GM19438 (cell line): ENCODE data around the gene TLCD5.

Experiments used
- ATAC-seq: cut with Tn5 transposase; IDR thresholded peaks from one replicate; pipeline ENCODE4 v1.9.1; 2021; ENCODE audit warnings: low read depth; ENCODE audit not compliant: unreplicated experiment

Gene TLCD5

GRCh38 chr11:120324932-120325810 is at the start of gene TLCD5:
Gene TLCD5 (plus strand): TSS chr11:120325299. CDS start chr11:120327442, 2,143 bp downstream.
- no peak for ATAC-seq

GRCh38 chr11:120279502-120279901 is 45.6 kb upstream of the TLCD5 start:
- no peak for ATAC-seq

- ATAC-seq, result no peak
Observed at GRCh38 chr11:120280600-120281051, 44.5 kb upstream of the TLCD5 start.

- ATAC-seq, result no peak
Observed at GRCh38 chr11:120281143-120281795, 43.8 kb upstream of the TLCD5 start.

- ATAC-seq, result no peak
Observed at GRCh38 chr11:120283124-120283523, 42.0 kb upstream of the TLCD5 start.

- ATAC-seq, result no peak
Observed at GRCh38 chr11:120284272-120284671, 40.8 kb upstream of the TLCD5 start.

GRCh38 chr11:120285256-120285655 is 39.8 kb upstream of the TLCD5 start:
- ATAC-seq, result no peak

- ATAC-seq, result no peak
Observed at GRCh38 chr11:120288021-120288420, 37.1 kb upstream of the TLCD5 start.

GRCh38 chr11:120289426-120289825 is 35.7 kb upstream of the TLCD5 start:
- no peak for ATAC-seq

GRCh38 chr11:120290956-120291355 is 34.1 kb upstream of the TLCD5 start:
- ATAC-seq, result no peak

GRCh38 chr11:120293038-120293800 is 31.9 kb upstream of the TLCD5 start:
- no peak for ATAC-seq

GRCh38 chr11:120294096-120294495 is 31.0 kb upstream of the TLCD5 start:
- no peak for ATAC-seq

- no peak for ATAC-seq
Observed at GRCh38 chr11:120295099-120295498, 30.0 kb upstream of the TLCD5 start.

- ATAC-seq, result no peak
Observed at GRCh38 chr11:120296554-120296953, 28.5 kb upstream of the TLCD5 start.

GRCh38 chr11:120298461-120298860 is 26.6 kb upstream of the TLCD5 start:
- no peak for ATAC-seq

- ATAC-seq, result no peak
Observed at GRCh38 chr11:120302001-120302805, 22.9 kb upstream of the TLCD5 start.

GRCh38 chr11:120303004-120303637 is 22.0 kb upstream of the TLCD5 start:
- ATAC-seq, result no peak

- ATAC-seq, result no peak
Observed at GRCh38 chr11:120304526-120304925, 20.6 kb upstream of the TLCD5 start.

- no peak for ATAC-seq
Observed at GRCh38 chr11:120305286-120305685, 19.8 kb upstream of the TLCD5 start.
